ENCODE results near the gene BRF1.

The BRF1 gene

GRCh38 chr14:105260959-105261358 lies 39.8 kb downstream of the BRF1 start:
- Histone ChIP-seq H3K79me2 (ENCODE audit: insufficient read depth, low read length) (no peaks in the 10 kb centered on the region), H2AFZ (ENCODE audit: low read depth, low read length, severe bottlenecking) (no peak overlapping the region), H3K27ac (ENCODE audit: low read depth, low read length) (no peak overlapping the region), H3K9me3 (ENCODE audit: insufficient read depth, low read length) (no peaks in the 10 kb centered on the region), H4K20me1 (ENCODE audit: low read depth, low read length) (no peaks in the 10 kb centered on the region), H3K36me3 (ENCODE audit: low read length) (no peaks in the 10 kb centered on the region), H3F3A (ENCODE audit: insufficient read depth) (no peaks in the 10 kb centered on the region), H3K27me3 (ENCODE audit: low read length) (no peaks in the 10 kb centered on the region), H3K9ac (ENCODE audit: low read length) (no peak overlapping the region), H3K9me2 (replicated peaks; ENCODE audit: insufficient read depth, low read length) (no peaks in the 10 kb centered on the region), H3K4me2 (ENCODE audit: low read depth, low read length, poor library complexity, severe bottlenecking) (no peak overlapping the region), H3K4me3 (ENCODE audit: insufficient read depth, low read length, poor library complexity, severe bottlenecking) (no peak overlapping the region)
- no peak for TF ChIP-seq CTCF (IDR thresholded peaks at IDR 0.05; ENCODE audit: insufficient read depth, low read length, poor library complexity, severe bottlenecking)
- no peak for TF ChIP-seq EZH2phosphoT487 (conservative IDR thresholded peaks at IDR 0.05; ENCODE audit: low read length)

GRCh38 chr14:105258846-105259245 lies 42.0 kb downstream of the BRF1 start:
- Histone ChIP-seq H3K27me3 (ENCODE audit: low read length) (no peaks in the 10 kb centered on the region), H3K9ac (ENCODE audit: low read length) (no peak overlapping the region), H3K36me3 (ENCODE audit: low read length) (no peaks in the 10 kb centered on the region), H3K4me3 (ENCODE audit: insufficient read depth, low read length, poor library complexity, severe bottlenecking) (no peak overlapping the region), H4K20me1 (ENCODE audit: low read depth, low read length) (no peaks in the 10 kb centered on the region), H3K27ac (ENCODE audit: low read depth, low read length) (no peak overlapping the region), H3K9me2 (replicated peaks; ENCODE audit: insufficient read depth, low read length) (no peaks in the 10 kb centered on the region), H3F3A (ENCODE audit: insufficient read depth) (no peaks in the 10 kb centered on the region), H3K4me2 (ENCODE audit: low read depth, low read length, poor library complexity, severe bottlenecking) (no peak overlapping the region), H2AFZ (ENCODE audit: low read depth, low read length, severe bottlenecking) (no peak overlapping the region), H3K9me3 (ENCODE audit: insufficient read depth, low read length) (no peaks in the 10 kb centered on the region), H3K79me2 (ENCODE audit: insufficient read depth, low read length) (no peaks in the 10 kb centered on the region)
- no peak for TF ChIP-seq EZH2phosphoT487 (conservative IDR thresholded peaks at IDR 0.05; ENCODE audit: low read length)
- no peak for TF ChIP-seq CTCF (IDR thresholded peaks at IDR 0.05; ENCODE audit: insufficient read depth, low read length, poor library complexity, severe bottlenecking)

- H3K4me3 ChIP-seq (ENCODE audit: insufficient read depth, low read length, poor library complexity, severe bottlenecking): no peak overlapping the region
- no peak overlapping the region for H3K9ac ChIP-seq (ENCODE audit: low read length)
- TF ChIP-seq CTCF (IDR thresholded peaks at IDR 0.05; ENCODE audit: insufficient read depth, low read length, poor library complexity, severe bottlenecking) (no peak), EZH2phosphoT487 (conservative IDR thresholded peaks at IDR 0.05; ENCODE audit: low read length) (no peak)
- H3K27me3 ChIP-seq (ENCODE audit: low read length): no peaks in the 10 kb centered on the region
- H3K79me2 ChIP-seq (ENCODE audit: insufficient read depth, low read length): no peaks in the 10 kb centered on the region
- H2AFZ ChIP-seq (ENCODE audit: low read depth, low read length, severe bottlenecking): no peak overlapping the region
- no peak overlapping the region for H3K27ac ChIP-seq (ENCODE audit: low read depth, low read length)
- no peaks in the 10 kb centered on the region for H4K20me1 ChIP-seq (ENCODE audit: low read depth, low read length)
- no peaks in the 10 kb centered on the region for H3F3A ChIP-seq (ENCODE audit: insufficient read depth)
- no peaks in the 10 kb centered on the region for H3K36me3 ChIP-seq (ENCODE audit: low read length)
- H3K9me3 ChIP-seq (ENCODE audit: insufficient read depth, low read length): no peaks in the 10 kb centered on the region
- no peak overlapping the region for H3K4me2 ChIP-seq (ENCODE audit: low read depth, low read length, poor library complexity, severe bottlenecking)
- H3K9me2 ChIP-seq (replicated peaks; ENCODE audit: insufficient read depth, low read length): no peaks in the 10 kb centered on the region
These were observed 43.3 kb downstream of the BRF1 start for GRCh38 chr14:105257464-105257863.

All from SU-DHL-6 (cell line).